Activated gamma-delta T cell treated with anti-CD3 and anti-CD28 coated beads, Interleukin-2, amount 50 U/mL, for 16 hours (primary cell): ENCODE results near the gene PRPF38B.
"Not testable (repeated sequence)": the region's sequence is repeated elsewhere in the genome, so short reads cannot be mapped to it uniquely, and the experiment has no call there.

Experiments
- DNase-seq: peaks from one replicate; pipeline ENCODE4 v3.0.0-alpha.2; 2020; ENCODE audit warnings: low read depth

The PRPF38B gene

DNA sequence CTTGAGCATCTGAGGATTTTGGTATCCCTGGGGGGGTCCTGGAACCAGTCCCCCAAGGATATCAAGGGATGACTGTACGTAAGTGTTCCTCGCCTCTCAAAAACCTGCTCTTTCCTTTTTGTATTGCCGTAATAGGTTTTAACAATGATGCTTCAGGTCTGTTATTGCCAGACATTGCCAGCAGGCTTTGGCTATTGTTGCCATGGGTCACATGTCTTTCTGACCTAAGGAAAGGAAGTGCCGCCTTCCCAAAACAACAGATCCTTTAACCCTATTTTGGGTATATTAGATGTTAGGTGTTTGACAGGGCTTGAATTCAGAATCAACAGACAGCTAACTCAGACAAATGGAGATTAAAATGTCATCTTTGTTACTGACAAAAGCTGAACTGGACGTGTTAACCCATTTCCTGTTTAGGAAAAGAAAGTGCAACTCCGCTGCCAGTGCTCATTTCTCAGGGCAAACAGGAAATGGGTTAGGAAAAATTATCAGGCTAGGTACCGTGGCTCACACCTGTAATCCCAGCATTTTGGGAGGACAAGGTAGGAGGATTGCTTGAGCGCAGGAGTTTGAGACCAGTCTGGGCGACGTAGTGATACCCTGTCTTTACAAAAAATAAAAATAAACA, 12.4 kb upstream of the PRPF38B start:
- DNase-seq: no peak

DNA sequence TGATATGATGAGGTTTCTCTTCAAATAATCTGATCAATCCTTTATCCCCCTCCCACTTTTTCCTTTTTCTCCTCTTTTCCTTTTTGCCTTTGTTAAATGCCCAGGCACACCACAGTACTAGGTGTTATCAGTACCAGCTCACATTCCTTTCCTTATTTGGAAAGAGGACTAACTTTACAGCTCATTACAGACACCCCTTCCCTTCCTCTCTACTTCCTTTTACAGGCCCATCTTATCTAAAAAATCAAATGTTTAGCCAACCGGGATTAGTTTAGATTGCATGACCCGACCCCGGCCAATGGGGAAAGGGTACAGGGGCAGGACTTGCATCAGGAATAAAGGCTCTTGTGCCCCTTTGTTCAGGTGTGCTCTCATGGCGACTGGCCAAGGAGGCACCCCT, 10.4 kb upstream of the PRPF38B start:
- DNase-seq: not testable (repeated sequence)

DNA sequence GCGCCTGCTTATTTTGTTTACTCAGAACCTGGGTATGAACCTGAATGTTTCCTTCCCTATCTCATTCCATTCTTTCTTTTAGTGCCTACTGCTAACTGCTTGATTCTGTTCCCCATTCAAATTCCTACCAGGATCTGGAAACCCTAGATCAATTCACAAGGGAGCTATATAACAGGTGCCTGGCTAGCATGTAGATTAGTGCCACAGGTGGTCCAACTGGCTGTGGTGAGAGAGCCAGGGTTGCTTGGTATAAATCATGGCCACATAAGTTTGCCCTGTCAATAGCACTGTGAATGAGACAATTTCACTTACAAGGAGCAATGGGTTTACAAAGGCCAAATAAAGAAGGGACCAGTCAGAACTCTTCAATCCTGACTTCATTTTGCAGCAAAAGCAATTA, 6.6 kb upstream of the PRPF38B start:
- DNase-seq: no peak

DNA sequence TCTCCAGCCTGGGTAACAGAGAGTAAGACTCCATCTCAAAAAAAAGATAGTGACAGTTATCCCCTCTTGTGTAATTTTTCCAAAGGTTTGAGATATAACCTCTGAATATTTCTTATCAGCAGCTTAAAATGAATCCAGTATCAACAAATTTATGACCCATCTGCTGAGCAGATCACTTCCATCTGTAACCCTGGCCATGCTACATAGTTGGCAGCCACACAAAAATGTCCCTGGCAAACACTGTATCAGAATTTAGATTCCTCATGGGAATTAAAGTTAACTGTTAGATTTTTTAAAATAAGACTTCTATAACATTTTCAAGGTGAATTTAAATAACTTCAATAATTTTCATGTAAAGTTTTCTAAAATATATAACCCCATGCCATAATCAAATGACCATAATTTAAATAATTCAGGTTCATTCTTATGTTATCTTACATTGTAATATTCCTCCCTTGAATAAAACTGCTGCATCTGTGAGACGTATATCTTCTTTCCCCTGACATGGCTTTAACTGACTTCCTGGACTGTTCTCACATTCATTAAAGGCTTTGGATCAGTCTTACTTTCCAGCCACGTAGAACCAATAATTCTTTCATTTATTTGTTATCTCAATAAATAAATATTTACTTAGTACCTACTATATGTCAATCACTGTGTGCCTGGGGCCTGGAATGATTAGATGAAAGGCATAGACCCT, 5.3 kb upstream of the PRPF38B start:
- DNase-seq: no peak

DNA sequence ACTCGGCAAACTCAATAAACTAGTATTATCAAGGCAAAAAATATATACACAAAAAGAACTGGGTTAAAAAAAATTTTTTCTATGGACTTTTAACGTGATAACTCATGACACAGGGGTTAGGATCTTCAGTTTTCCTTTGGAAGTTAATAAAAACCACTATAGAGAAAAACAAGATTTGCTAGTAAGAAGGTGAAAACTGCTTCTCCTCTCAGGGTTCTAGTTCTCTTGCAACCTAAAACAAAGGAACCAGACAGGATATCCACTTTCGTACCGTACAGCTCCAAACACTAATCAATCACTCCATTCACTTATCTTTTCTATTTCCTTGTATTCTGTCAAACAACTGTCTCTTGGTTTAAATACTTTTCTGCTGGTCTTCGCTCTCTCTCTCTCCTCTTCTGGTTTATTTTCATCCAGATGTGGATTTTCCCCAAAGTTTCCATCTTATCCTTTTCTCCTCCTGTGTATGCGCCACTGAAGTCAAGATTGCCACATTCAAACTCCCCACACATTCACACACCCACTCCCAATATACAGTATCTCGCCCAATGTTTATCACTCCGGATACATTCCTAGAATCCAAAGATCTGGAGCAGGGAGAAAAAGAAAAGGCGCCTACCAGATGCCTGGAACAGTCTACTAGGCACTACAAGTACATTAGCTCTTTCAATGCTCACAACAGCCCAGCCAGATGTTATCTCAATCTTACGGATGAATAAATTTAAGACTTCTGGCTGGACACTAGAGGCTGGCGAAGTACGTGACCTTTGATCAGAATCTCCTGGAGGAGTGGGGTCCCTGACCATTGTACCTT, 775 bp upstream of the PRPF38B start:
- no peak for DNase-seq

DNA sequence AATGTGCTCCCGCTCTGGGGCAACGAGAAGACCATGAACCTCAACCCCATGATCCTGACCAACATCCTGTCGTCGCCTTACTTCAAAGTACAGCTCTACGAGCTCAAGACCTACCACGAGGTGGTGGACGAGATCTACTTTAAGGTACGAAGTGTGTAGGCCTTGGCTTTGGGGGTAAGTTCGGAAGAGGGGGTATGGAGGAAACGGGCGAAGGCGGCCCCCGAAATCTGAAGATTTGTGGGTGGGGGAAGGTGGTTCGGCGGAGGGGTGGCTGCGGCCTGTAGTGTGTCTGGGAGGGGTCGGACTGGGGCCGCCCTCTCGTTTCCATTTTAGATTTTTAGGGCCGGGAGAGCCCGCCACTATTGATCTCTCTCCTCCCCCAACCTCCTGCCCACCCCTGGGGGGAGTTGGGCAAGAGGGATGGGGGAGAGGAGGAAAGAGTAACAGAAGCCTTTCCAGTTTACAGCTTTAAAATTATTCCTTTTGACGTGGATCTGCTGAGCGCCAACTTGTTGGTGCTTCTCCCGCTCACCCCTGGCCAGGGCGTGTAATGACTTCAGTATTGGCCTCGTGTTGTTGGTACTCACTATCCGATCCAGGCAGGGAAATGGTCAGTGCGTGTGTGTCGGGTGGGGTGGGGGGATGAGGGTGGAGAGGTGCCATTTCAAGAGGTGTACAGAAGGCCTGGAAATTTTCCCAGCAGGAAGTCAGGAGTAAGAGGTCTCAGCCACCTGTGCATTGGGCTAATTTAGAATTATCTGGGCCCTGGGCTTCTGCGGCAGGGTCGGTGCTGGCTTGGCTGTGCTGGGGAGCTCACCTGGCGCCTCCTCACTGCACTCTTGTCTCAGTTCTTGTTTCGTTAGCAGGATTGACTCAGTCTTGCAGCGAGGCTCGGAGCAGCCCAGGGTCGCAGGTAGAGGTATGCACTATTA, 880 bp downstream of the PRPF38B start:
- DNase-seq: peak; percentile 68

DNA sequence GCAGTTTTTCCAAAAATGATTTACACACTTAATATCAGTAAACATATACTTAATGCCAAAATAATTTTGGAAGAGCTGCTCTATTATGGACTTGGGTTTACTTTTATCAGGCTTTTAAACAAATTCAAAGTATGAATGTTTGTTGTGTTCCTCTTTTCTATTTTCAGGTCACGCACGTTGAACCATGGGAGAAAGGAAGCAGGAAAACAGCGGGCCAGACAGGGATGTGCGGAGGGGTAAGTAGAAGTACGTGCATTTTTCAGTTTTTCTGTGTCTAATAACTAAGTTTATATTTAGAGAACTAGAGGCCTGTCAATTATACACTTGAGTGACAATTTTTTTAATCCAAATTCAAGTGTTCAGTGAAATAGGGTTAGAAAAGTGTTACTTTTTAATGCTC, 3.4 kb downstream of the PRPF38B start:
- DNase-seq: no peak

DNA sequence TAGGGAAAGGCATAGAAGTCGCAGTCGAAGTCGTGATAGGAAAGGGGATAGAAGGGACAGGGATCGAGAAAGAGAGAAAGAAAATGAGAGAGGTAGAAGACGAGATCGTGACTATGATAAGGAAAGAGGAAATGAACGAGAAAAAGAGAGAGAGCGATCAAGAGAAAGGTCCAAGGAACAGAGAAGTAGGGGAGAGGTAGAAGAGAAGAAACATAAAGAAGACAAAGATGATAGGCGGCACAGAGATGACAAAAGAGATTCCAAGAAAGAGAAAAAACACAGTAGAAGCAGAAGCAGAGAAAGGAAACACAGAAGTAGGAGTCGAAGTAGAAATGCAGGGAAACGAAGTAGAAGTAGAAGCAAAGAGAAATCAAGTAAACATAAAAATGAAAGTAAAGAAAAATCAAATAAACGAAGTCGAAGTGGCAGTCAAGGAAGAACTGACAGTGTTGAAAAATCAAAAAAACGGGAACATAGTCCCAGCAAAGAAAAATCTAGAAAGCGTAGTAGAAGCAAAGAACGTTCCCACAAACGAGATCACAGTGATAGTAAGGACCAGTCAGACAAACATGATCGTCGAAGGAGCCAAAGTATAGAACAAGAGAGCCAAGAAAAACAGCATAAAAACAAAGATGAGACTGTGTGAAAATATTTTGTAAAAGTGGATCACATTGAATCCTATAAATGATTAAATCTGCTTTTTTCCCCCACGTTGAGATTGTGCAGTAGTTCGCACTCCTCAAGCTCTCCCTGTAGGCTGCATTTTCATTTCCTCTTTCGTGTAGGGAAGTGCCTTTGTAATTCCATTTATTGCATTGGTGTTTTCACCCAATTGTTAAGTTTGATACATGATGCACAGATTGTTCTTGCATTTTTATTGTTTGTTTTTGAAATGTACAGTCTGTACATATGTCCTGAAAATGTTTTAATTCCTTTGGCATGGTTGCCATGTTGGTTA, 7.5 kb downstream of the PRPF38B start:
- DNase-seq: no peak

DNA sequence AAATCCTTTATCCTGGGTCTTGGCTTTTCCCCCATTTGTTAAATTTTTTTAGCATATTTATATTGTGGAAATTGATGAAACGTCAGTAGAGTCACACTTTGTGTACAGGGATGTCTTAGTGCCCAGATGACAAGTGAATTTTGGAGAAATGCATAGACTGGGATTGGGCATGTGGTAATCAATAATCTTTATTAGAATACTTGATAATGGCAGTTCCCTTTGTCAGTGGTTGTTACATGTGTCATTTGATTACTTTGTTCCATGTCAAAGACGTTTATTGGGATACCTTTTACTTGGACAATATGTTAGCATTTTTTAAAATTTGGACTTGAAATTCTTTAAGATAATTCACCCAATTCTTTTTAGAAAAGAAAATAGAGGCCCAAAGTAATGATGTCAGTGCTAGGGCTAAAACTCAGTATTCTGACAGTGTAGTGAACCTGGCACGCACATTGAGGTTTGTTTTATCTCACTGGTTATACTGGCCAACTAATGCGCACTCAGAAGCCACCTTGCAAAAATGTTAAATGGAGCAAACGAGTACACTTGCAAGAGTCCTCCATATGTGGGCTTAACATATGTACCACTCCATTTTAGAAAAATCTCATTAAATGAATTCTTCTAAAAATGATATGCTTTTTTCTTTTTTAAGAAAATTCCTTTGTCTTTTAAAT, 9.2 kb downstream of the PRPF38B start:
- DNase-seq: no peak

DNA sequence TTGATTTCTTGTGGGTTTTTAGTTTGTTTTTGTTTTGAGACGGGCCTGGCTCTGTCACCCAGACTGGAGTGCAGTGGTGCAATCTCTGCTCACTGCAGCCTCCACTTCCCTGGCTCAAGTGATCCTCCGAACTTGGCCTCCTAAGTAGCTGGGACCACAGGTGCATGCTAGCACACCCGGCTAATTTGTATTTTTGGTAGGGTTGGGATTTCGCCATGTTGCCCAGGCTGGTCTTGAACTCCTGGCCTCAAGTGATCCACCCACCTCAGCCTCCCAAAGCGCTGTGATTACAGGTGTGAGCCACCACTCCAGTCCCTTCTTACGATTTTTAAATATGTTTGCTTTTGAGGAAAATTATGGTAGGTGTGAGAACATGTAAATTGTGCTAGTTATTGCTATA, 10.0 kb downstream of the PRPF38B start:
- DNase-seq: not testable (repeated sequence)

DNA sequence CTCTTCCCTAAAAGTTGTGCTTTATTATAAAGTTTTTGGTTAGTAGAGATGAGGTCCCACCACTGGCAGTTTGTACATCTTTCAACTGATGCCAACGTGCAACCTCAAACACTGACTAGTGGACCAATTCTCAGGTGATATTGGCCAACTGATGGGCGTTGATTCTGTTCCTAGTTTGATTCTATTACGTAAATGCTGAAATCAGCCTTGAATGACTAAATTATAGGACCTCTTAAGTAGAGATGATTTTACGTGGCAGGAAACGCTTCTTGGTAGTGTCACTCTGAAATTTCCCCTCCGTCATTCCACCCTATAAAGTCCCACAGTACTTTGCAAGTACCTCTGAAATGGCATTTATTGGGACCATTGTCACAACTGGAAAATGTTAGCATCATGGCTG, 11.8 kb downstream of the PRPF38B start:
- DNase-seq: no peak

DNA sequence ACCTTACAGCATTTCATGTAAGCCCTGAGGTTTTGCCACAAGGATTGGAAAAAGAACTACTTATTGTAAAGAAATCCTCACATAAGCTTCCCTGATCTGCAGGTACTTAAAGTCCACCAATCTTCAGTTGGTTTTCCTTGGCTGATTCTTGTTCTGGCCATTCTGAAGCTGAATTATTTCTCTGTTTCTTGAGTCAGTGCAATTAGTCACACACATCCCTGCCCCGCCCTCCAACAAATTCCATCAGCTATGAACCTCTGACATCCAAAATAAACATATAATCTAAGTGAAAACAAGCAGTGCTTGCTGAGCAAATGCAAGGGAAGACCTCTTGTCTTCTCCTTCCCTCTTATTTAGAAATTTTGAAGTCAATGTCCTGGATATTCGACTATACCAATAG, 12.4 kb downstream of the PRPF38B start:
- no peak for DNase-seq

DNA sequence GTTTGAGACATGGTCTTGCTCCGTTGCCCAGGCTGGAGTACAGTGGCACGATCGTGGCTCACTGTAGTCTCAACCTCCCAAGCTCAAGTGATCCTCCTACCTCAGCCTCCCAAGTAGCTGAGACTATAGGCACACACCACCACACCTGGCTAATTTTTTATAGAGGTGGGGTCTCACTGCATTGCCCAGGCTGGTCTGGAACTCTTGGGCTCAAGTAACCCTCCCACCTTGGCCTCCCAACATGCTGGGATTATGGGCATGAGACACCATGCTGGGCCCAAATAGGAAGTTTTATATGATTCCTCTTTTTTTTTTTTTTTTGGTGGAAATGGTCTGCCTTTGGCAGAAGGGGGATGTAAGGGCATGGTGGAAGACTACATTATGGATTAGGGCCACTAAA, 14.5 kb downstream of the PRPF38B start:
- no peak for DNase-seq

DNA sequence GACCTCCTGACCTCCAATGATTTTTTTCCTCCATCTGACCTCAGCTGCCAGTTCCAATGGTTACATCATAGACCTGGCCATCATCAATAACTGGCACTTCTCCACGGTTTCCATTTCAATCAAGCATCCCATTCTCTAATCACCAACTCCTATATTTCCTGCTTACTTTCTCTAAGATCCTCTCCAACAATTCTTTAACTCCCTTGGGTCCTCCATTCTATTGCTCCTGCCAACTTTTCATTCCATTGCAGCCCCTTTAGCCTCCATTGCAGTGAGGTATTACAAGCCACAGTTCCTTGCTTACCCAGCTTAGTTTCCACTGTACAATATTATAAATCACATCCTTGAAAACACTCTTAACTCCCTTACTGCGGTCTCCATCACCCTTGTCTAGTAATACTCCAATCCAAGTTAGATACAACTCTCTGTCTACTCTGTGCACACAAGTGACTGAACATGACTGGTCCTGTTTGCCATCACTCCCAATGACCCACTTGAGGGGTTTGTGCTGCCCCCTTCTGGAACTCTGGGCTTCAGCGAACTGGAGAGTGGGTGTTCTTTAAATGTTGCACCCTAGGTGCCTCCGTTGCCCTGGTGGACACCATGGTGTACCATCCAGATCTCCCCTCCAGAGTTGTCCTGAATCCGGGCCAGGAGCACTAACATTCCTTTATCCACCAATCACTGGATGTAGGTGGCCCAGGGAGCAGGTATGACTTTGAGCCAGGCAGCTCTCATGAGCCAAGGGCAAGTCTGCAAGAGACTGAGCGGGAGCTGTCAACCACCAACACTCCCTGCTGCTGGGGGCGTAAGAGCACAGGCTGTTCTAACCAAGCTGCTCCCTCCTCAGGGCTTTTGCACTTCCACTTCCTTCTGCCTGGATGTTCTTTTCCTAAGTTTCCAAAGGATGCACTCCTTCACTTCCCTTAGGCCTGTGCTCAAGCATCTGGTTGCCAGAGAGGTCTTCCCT, 16.9 kb downstream of the PRPF38B start:
- DNase-seq: peak; percentile 24

DNA sequence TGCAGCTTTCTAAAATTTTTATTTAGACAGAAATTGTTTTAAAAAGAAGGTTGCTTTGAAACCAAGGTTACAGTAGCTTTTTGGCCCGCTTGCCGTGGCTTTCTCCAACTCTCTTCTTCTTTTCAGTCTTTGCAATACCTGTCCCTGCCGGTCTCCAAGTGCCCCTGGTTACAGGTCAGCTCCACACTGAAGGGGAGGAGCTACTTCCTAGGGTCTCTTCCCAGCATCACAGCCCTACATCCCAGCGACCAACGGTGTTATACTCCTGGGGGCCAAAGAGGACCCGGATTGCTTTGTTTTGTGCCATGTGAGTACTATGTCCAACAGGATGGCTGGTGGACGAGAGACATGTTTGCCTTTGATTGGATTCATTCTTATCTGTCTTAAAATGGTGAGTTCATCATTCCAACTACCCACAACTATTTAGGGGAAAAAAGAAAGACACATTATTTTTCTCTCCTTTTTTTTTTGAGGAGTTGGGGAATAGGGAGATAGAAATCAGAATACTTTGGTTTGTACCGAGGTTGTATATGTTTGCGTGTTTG, 20.6 kb downstream of the PRPF38B start, which contains the start of gene FNDC7:
Gene FNDC7 (plus strand): TSS at position 303 of the 545 bp plus-strand sequence. CDS start 26 bp downstream, at position 329.
- DNase-seq: no peak

DNA sequence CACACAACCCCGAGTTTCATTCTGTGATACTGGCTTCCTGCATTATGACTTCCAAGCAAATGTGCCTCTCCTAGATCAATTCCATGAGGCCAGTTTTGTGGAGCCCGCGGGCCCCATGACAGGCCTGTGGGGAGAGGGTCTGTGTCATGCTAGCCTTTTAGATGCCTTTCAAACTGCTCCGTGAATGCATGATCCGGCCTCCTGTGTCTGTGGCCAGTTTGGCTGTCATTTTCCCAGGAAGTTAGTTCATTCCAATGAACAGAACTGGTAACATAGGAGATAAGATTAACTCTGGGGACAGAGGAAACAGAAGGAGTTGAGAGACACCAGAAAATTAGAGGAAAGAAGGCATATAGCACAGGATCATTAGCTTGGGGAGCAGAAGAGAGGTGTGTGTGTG, 23.8 kb downstream of the PRPF38B start:
- DNase-seq: no peak

DNA sequence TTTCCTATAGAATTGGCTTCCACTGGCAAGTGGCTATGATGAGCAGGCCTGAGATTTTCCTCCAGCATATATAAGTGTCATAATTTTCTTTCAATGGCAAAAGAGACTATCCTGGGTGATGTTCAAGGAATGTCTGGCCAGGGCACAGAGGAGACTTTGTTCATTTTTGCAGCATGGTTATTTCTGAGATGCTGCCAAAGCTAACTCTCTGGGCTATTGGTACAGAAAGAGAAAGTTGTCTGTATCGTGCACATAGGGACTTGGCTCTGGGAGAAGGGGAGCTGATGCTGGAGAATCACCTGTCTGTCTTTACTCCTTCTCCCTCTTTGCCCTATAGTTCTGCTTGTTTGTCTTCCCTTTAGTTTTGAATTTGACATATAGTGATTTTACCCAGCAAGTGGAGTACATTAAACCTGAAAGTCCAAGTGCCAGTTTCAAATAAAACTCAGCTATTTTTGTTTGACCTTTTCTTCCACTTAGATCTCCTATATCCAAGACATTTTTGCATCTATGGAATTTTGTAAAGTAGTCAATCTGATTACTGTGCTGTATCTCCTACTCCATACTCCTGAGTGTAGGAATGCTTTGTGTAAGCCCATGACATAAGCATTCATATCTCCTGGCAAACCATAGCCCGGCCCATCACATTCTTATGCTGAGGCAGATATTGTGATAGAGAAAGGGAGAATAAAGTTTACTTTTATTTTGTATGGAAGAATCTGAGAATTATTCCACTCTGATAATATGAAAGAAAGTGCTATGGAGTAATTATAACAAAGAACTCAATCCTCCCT, 24.5 kb downstream of the PRPF38B start:
- no peak for DNase-seq
